ENCODE data around the gene NEDD4L.
A peak's percentile ranks its signal among the peaks of the same experiment; 100 is the strongest.

NEDD4L gene

DNA sequence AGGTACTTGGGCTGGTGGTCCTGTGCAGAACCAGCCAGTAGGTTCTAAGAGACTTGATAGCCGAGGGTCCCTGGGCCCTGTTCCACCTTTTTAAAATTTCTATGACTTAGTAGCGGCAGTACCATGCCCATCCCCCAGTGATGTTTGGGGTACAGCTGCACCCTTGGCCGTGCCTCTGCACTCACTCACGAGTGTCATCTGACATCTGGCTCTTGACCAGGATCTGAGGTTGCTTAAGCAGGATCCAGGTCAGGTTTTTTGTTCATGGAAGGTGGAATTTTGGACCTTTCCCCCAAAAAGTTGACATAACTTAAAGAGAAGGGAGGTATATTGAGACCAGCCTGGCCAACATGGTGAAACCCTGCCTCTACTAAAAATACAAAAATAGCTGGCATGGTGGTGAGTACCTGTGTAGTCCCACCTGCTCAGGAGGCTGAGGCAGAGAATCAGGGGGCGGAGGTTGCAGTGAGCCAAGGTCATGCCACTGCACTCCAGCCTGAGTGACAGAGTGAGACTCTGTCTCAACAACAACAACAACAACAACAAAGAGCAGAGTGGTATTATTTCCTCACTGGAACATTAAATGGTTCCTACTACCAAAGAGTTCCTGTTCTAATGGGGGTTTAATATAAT, 163.6 kb downstream of the NEDD4L start:
- H3K23ac ChIP-seq (ENCODE audit: low read depth, low read length, poor library complexity): no peak overlapping the region
- no peak overlapping the region for H3K27ac ChIP-seq (replicated peaks; ENCODE audit: low read length)
- no peak overlapping the region for H2BK15ac ChIP-seq (ENCODE audit: low read length)
- H2AFZ ChIP-seq (ENCODE audit: low read length): no peak overlapping the region
- H3K9ac ChIP-seq (ENCODE audit: low read depth, low read length, poor library complexity): no peak overlapping the region
- H3K4me3 ChIP-seq (ENCODE audit: low read length in 2 of 2): no peak overlapping the region
- no peak overlapping the region for H2BK120ac ChIP-seq (ENCODE audit: low read depth, low read length)
- H2BK5ac ChIP-seq (ENCODE audit: low read length): no peak overlapping the region
- no peaks in the 10 kb centered on the region for H3K27me3 ChIP-seq (ENCODE audit: control insufficient read depth in 3 of 3, insufficient read depth in 3 of 3, low read depth in 1 of 3, low read length in 3 of 3)
- no peak overlapping the region for H4K8ac ChIP-seq (ENCODE audit: low read depth, low read length)
- no peaks in the 10 kb centered on the region for H3K9me3 ChIP-seq (replicated peaks in 1 of 2; ENCODE audit: control insufficient read depth in 2 of 2, insufficient read depth in 1 of 2, low read depth in 1 of 2, low read length in 2 of 2)
- no peak overlapping the region for H3K4ac ChIP-seq (ENCODE audit: low read length)
- H3K4me1 ChIP-seq (ENCODE audit: control insufficient read depth in 2 of 2, insufficient read depth in 1 of 2, low read depth in 1 of 2, low read length in 2 of 2): peaks cover 0 to 4% of the 10 kb centered on the region in 2 donors
- no peak overlapping the region for H2BK12ac ChIP-seq (ENCODE audit: low read length)
- no peak overlapping the region for H4K91ac ChIP-seq (ENCODE audit: low read depth, low read length, poor library complexity)
- no CpG with 5 or more reads among the region's 5 CpGs for WGBS, 2 donors (ENCODE audit: extremely low coverage in 2 of 2, insufficient read length in 2 of 2, insufficient replicate concordance in 1 of 2)
- no peaks in the 10 kb centered on the region for H3K36me3 ChIP-seq (replicated peaks in 1 of 2; ENCODE audit: control insufficient read depth in 2 of 2, insufficient read depth in 2 of 2, low read length in 2 of 2)
- DNase-seq (ENCODE audit: low spot score): no peak
- H2AK5ac ChIP-seq (ENCODE audit: low read depth, low read length): no peak overlapping the region
- H3K18ac ChIP-seq (ENCODE audit: low read length): no peak overlapping the region
- H3K14ac ChIP-seq (ENCODE audit: low read length): no peak overlapping the region
- no peak overlapping the region for H3K4me2 ChIP-seq (ENCODE audit: insufficient read depth, low read length, poor library complexity, severe bottlenecking)
- no peaks in the 10 kb centered on the region for H3K79me1 ChIP-seq (ENCODE audit: low read depth, low read length)

DNA sequence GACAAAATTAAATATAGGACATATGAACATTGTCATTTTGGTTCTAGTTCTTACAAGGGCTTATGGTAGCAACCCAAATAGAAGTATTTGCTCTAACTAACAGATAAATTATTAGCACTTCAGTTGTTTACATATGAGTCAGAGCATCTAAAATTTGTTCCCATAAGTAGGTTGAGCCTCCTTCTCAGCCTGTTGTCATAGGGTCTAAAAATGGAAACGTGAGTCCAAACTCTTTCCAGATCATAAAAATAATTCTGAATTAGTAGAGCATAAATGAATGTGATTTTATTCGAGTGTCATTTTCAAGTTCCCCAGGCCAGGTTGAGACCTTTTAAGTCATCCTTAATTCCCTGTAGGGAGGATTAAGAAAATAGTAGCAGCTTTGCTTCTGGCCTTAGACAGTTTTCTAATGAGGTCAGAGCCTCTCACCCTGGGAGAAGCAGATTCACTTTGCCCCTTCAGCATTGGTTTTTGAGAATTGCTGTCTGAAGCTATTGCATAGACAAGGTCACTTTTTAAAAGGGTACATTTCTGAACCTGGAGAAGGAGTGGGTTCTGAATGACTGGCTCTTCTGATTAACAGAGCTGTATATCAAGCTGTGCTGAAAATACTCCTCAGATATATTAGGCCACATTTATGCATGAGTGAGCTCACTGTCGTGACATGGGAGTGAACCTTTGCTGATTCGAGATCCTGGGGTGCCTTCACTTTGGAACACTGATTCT, 164.3 kb downstream of the NEDD4L start:
- no peak overlapping the region for H3K23ac ChIP-seq (ENCODE audit: low read depth, low read length, poor library complexity)
- H3K14ac ChIP-seq (ENCODE audit: low read length): no peak overlapping the region
- no peak overlapping the region for H3K4ac ChIP-seq (ENCODE audit: low read length)
- peak overlapping the region; percentile 39 for H2AFZ ChIP-seq (ENCODE audit: low read length)
- H3K9me3 ChIP-seq (replicated peaks in 1 of 2; ENCODE audit: control insufficient read depth in 2 of 2, insufficient read depth in 1 of 2, low read depth in 1 of 2, low read length in 2 of 2): no peaks in the 10 kb centered on the region
- no peaks in the 10 kb centered on the region for H3K27me3 ChIP-seq (ENCODE audit: control insufficient read depth in 3 of 3, insufficient read depth in 3 of 3, low read depth in 1 of 3, low read length in 3 of 3)
- no peak overlapping the region for H3K9ac ChIP-seq (ENCODE audit: low read depth, low read length, poor library complexity)
- H3K4me2 ChIP-seq (ENCODE audit: insufficient read depth, low read length, poor library complexity, severe bottlenecking): no peak overlapping the region
- WGBS, 2 donors (ENCODE audit: extremely low coverage in 2 of 2, insufficient read length in 2 of 2, insufficient replicate concordance in 1 of 2): no CpG with 5 or more reads among the region's 4 CpGs
- H4K91ac ChIP-seq (ENCODE audit: low read depth, low read length, poor library complexity): no peak overlapping the region
- H2BK5ac ChIP-seq (ENCODE audit: low read length): no peak overlapping the region
- H3K27ac ChIP-seq (replicated peaks; ENCODE audit: low read length): no peak overlapping the region
- no peak overlapping the region for H3K18ac ChIP-seq (ENCODE audit: low read length)
- H3K4me1 ChIP-seq (ENCODE audit: control insufficient read depth in 2 of 2, insufficient read depth in 1 of 2, low read depth in 1 of 2, low read length in 2 of 2): peaks cover 0 to 4% of the 10 kb centered on the region in 2 donors
- H3K79me1 ChIP-seq (ENCODE audit: low read depth, low read length): no peaks in the 10 kb centered on the region
- H2BK12ac ChIP-seq (ENCODE audit: low read length): no peak overlapping the region
- no peak overlapping the region for H2BK15ac ChIP-seq (ENCODE audit: low read length)
- no peak overlapping the region for H3K4me3 ChIP-seq (ENCODE audit: low read length in 2 of 2)
- no peak for DNase-seq (ENCODE audit: low spot score)
- H2BK120ac ChIP-seq (ENCODE audit: low read depth, low read length): no peak overlapping the region
- H2AK5ac ChIP-seq (ENCODE audit: low read depth, low read length): no peak overlapping the region
- H3K36me3 ChIP-seq (replicated peaks in 1 of 2; ENCODE audit: control insufficient read depth in 2 of 2, insufficient read depth in 2 of 2, low read length in 2 of 2): no peaks in the 10 kb centered on the region
- H4K8ac ChIP-seq (ENCODE audit: low read depth, low read length): no peak overlapping the region

DNA sequence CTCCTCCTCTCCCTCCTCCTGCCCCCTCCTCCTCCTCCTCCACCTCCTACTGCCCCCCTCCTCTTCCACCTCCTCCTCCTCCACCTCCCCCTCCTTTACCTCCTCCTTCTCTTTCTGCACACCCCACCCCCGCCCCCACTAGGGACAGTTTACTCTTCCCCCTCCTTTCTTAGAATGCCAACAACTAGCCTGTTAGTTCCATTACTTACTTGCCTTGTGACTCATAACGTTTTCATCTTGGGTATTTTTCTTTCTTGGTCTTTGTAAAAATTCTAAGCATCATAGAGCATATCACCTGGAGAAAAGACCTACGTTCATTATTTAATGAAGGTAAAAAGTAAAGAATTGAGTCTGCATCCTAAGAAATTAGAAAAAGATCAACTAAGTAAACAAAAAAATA, 165.3 kb downstream of the NEDD4L start:
- DNase-seq (ENCODE audit: low spot score): no peak
- no peak overlapping the region for H2BK120ac ChIP-seq (ENCODE audit: low read depth, low read length)
- no peak overlapping the region for H2AK5ac ChIP-seq (ENCODE audit: low read depth, low read length)
- no peak overlapping the region for H4K8ac ChIP-seq (ENCODE audit: low read depth, low read length)
- H3K4me1 ChIP-seq (ENCODE audit: control insufficient read depth in 2 of 2, insufficient read depth in 1 of 2, low read depth in 1 of 2, low read length in 2 of 2): peaks cover 0 to 4% of the 10 kb centered on the region in 2 donors
- no peak overlapping the region for H4K91ac ChIP-seq (ENCODE audit: low read depth, low read length, poor library complexity)
- no CpG with 5 or more reads among the region's 3 CpGs for WGBS, 2 donors (ENCODE audit: extremely low coverage in 2 of 2, insufficient read length in 2 of 2, insufficient replicate concordance in 1 of 2)
- H3K4me3 ChIP-seq (ENCODE audit: low read length in 2 of 2): no peak overlapping the region
- no peak overlapping the region for H3K18ac ChIP-seq (ENCODE audit: low read length)
- no peak overlapping the region for H3K27ac ChIP-seq (replicated peaks; ENCODE audit: low read length)
- no peak overlapping the region for H3K4me2 ChIP-seq (ENCODE audit: insufficient read depth, low read length, poor library complexity, severe bottlenecking)
- H3K27me3 ChIP-seq (ENCODE audit: control insufficient read depth in 3 of 3, insufficient read depth in 3 of 3, low read depth in 1 of 3, low read length in 3 of 3): no peaks in the 10 kb centered on the region
- no peak overlapping the region for H3K4ac ChIP-seq (ENCODE audit: low read length)
- H2AFZ ChIP-seq (ENCODE audit: low read length): no peak overlapping the region
- H2BK15ac ChIP-seq (ENCODE audit: low read length): no peak overlapping the region
- no peak overlapping the region for H3K14ac ChIP-seq (ENCODE audit: low read length)
- no peak overlapping the region for H2BK5ac ChIP-seq (ENCODE audit: low read length)
- no peaks in the 10 kb centered on the region for H3K79me1 ChIP-seq (ENCODE audit: low read depth, low read length)
- H2BK12ac ChIP-seq (ENCODE audit: low read length): no peak overlapping the region
- no peaks in the 10 kb centered on the region for H3K36me3 ChIP-seq (replicated peaks in 1 of 2; ENCODE audit: control insufficient read depth in 2 of 2, insufficient read depth in 2 of 2, low read length in 2 of 2)
- no peaks in the 10 kb centered on the region for H3K9me3 ChIP-seq (replicated peaks in 1 of 2; ENCODE audit: control insufficient read depth in 2 of 2, insufficient read depth in 1 of 2, low read depth in 1 of 2, low read length in 2 of 2)
- no peak overlapping the region for H3K9ac ChIP-seq (ENCODE audit: low read depth, low read length, poor library complexity)
- H3K23ac ChIP-seq (ENCODE audit: low read depth, low read length, poor library complexity): no peak overlapping the region

DNA sequence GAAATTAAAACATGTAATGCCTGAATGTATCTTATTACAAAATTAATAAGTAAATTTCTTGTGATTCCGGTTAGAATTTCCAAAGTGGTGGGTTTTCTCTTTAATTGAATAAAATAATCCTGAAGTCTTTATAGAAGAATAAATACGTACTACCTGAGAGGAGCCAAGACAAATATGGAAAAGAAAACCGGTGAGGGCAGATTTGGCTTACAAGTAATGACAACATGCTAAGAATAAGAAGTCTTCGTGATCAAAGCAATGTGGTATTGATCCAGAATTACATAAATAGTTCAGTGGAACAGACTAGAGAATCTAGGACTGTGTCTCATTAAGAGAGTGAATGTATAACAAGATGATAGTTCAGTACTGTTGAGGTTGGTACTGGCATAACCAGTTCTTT, 167.5 kb downstream of the NEDD4L start:
- no CpG with 5 or more reads among the region's 4 CpGs for WGBS, 2 donors (ENCODE audit: extremely low coverage in 2 of 2, insufficient read length in 2 of 2, insufficient replicate concordance in 1 of 2)
- H3K9me3 ChIP-seq (replicated peaks in 1 of 2; ENCODE audit: control insufficient read depth in 2 of 2, insufficient read depth in 1 of 2, low read depth in 1 of 2, low read length in 2 of 2): no peaks in the 10 kb centered on the region
- H3K27me3 ChIP-seq (ENCODE audit: control insufficient read depth in 3 of 3, insufficient read depth in 3 of 3, low read depth in 1 of 3, low read length in 3 of 3): no peaks in the 10 kb centered on the region
- H4K91ac ChIP-seq (ENCODE audit: low read depth, low read length, poor library complexity): no peak overlapping the region
- no peak overlapping the region for H4K8ac ChIP-seq (ENCODE audit: low read depth, low read length)
- H2BK12ac ChIP-seq (ENCODE audit: low read length): no peak overlapping the region
- H3K4me1 ChIP-seq (ENCODE audit: control insufficient read depth in 2 of 2, insufficient read depth in 1 of 2, low read depth in 1 of 2, low read length in 2 of 2): peaks cover 6 to 11% of the 10 kb centered on the region in 2 donors
- H3K14ac ChIP-seq (ENCODE audit: low read length): no peak overlapping the region
- H3K9ac ChIP-seq (ENCODE audit: low read depth, low read length, poor library complexity): no peak overlapping the region
- DNase-seq (ENCODE audit: low spot score): no peak
- no peak overlapping the region for H2BK5ac ChIP-seq (ENCODE audit: low read length)
- H3K4me3 ChIP-seq (ENCODE audit: low read length in 2 of 2): no peak overlapping the region
- no peak overlapping the region for H3K18ac ChIP-seq (ENCODE audit: low read length)
- H3K36me3 ChIP-seq (replicated peaks in 1 of 2; ENCODE audit: control insufficient read depth in 2 of 2, insufficient read depth in 2 of 2, low read length in 2 of 2): no peaks in the 10 kb centered on the region
- H2BK15ac ChIP-seq (ENCODE audit: low read length): no peak overlapping the region
- no peak overlapping the region for H2BK120ac ChIP-seq (ENCODE audit: low read depth, low read length)
- H3K79me1 ChIP-seq (ENCODE audit: low read depth, low read length): no peaks in the 10 kb centered on the region
- no peak overlapping the region for H2AK5ac ChIP-seq (ENCODE audit: low read depth, low read length)
- no peak overlapping the region for H2AFZ ChIP-seq (ENCODE audit: low read length)
- no peak overlapping the region for H3K23ac ChIP-seq (ENCODE audit: low read depth, low read length, poor library complexity)
- no peak overlapping the region for H3K4ac ChIP-seq (ENCODE audit: low read length)
- H3K4me2 ChIP-seq (ENCODE audit: insufficient read depth, low read length, poor library complexity, severe bottlenecking): no peak overlapping the region
- no peak overlapping the region for H3K27ac ChIP-seq (replicated peaks; ENCODE audit: low read length)

All from neuronal stem cell (in vitro differentiated cells).